ENCODE measurements around the gene KIF18B. TPM values are rescaled to one million over a fixed set of nuclear protein-coding genes. Genes with fewer than 3 reads are reported as not detected.

KIF18B gene
- total RNA-seq, 3 donors from 2014 or later = 0.15 to 0.64 TPM; not detected in 1

DNA sequence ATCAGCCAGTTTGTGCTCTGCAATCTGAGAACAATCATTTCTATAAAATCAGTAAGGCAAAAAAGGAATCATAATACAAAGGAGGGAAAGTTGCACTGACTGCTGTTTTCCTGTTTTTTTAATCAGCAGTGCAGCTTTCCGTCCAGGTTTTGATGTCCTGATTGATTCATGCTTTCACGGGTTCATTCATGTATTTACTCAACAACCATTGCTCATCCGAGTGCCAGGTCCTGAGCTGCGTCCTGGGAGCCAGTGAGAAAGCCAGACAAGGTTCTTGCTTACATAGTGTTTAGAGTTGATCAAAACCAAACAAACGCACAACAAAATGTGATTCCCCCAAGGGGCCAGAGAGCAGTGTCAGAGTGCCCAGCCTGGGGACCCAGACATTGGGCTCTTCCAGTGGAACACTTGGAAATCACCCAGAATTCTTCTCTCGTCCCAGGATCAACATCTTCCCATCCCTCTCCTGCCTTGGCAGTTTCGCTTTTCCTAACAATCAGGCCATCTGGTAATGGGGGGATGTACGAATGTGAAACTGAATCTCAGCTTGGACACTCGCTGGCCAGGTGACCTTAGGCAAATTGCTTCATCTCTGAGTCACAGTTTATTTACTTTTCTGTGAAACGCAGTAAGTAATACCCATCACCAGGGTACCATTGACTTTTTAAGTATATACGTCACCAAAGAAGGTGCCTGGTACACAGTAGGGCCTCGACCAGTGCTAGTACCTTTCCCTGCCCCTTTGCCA, 33.8 kb upstream of the KIF18B start:
- Histone ChIP-seq H3K4me1 (no peaks in the 10 kb centered on the region), H3K4me3 (peak overlapping the region in 2 of 3 donors; percentile 24 to 39), H3K36me3 (no peaks in the 10 kb centered on the region), H3K27me3 (no peaks in the 10 kb centered on the region), H3K27ac (peak overlapping the region; percentile 70 to 75), H3K9me3 (no peaks in the 10 kb centered on the region)
- TF ChIP-seq POLR2AphosphoS5 (IDR thresholded peaks at IDR 0.05) = no peak
- TF ChIP-seq POLR2A (IDR thresholded peaks at IDR 0.05) = no peak
- TF ChIP-seq, protein P1, sequence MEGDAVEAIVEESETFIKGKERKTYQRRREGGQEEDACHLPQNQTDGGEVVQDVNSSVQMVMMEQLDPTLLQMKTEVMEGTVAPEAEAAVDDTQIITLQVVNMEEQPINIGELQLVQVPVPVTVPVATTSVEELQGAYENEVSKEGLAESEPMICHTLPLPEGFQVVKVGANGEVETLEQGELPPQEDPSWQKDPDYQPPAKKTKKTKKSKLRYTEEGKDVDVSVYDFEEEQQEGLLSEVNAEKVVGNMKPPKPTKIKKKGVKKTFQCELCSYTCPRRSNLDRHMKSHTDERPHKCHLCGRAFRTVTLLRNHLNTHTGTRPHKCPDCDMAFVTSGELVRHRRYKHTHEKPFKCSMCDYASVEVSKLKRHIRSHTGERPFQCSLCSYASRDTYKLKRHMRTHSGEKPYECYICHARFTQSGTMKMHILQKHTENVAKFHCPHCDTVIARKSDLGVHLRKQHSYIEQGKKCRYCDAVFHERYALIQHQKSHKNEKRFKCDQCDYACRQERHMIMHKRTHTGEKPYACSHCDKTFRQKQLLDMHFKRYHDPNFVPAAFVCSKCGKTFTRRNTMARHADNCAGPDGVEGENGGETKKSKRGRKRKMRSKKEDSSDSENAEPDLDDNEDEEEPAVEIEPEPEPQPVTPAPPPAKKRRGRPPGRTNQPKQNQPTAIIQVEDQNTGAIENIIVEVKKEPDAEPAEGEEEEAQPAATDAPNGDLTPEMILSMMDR (IDR thresholded peaks at IDR 0.05) = no peak
- intact Hi-C loops (cut with DNase I; ENCODE audit: low total_unique reads) = no loop called here
- no peak for DNase-seq (ENCODE audit: low spot score in 2 of 2)

DNA sequence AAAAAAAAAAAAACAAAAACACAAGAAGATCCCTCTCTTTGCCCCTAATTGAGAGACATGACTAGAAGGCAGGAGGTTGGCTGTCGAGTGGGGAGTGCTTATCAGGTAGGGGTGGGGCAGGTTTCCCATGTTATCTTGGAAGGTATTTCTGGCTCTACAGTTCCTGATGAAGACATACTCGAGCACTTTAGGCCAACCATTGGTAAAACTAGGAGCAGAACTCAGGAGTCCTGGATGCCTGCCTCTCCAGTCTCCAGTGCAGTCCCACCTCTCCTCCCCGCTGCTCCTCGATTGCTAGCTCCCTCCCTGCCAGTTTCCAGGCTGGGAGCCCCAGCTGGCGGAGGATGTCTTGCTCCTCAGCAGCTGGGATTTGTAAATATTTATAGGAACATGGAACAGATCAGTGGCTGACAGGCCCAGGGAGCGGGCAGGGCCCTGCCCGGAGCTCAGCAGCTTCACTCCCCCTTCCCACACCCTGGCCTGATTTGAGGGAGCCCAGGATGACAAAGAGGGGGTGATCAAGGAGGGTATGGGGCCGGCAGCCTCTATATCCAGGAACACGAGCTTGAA, 31.9 kb upstream of the KIF18B start:
- Histone ChIP-seq H3K36me3 (no peaks in the 10 kb centered on the region), H3K4me1 (no peaks in the 10 kb centered on the region), H3K27ac (no peak overlapping the region), H3K4me3 (no peak overlapping the region), H3K9me3 (no peaks in the 10 kb centered on the region), H3K27me3 (no peaks in the 10 kb centered on the region)
- TF ChIP-seq, protein P1 (IDR thresholded peaks at IDR 0.05) = no peak
- no peak for DNase-seq (ENCODE audit: low spot score in 2 of 2)
- intact Hi-C loops (cut with DNase I; ENCODE audit: low total_unique reads) = no loop called here

DNA sequence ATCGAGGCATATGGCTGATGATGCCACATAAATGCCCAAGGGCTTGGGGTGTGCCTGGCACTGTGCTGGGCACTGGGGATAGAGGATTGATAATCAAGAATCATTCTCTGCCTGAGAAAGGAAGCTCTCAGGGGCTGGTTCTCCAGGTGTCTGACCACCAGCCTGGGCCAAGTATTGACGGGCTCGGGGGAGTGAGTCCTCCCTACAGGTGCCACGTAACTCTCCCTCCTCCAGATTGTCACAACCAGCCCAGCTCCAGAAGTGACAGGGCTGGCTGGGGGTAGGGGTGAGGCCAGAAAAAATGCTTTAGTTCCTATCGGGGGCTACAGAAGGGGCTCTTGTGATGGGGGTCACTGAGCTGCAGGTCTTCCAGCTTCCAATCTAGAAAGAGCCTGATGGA, 31.2 kb upstream of the KIF18B start:
- Histone ChIP-seq H3K27ac (no peak overlapping the region), H3K9me3 (no peaks in the 10 kb centered on the region), H3K27me3 (no peaks in the 10 kb centered on the region), H3K4me1 (no peaks in the 10 kb centered on the region), H3K4me3 (no peak overlapping the region), H3K36me3 (no peaks in the 10 kb centered on the region)
- intact Hi-C loops (cut with DNase I; ENCODE audit: low total_unique reads) = no loop called here
- no peak for DNase-seq (ENCODE audit: low spot score in 2 of 2)
- TF ChIP-seq POLR2AphosphoS5 (IDR thresholded peaks at IDR 0.05) = no peak
- TF ChIP-seq, protein P1 (IDR thresholded peaks at IDR 0.05) = no peak
- TF ChIP-seq POLR2A (IDR thresholded peaks at IDR 0.05) = no peak

DNA sequence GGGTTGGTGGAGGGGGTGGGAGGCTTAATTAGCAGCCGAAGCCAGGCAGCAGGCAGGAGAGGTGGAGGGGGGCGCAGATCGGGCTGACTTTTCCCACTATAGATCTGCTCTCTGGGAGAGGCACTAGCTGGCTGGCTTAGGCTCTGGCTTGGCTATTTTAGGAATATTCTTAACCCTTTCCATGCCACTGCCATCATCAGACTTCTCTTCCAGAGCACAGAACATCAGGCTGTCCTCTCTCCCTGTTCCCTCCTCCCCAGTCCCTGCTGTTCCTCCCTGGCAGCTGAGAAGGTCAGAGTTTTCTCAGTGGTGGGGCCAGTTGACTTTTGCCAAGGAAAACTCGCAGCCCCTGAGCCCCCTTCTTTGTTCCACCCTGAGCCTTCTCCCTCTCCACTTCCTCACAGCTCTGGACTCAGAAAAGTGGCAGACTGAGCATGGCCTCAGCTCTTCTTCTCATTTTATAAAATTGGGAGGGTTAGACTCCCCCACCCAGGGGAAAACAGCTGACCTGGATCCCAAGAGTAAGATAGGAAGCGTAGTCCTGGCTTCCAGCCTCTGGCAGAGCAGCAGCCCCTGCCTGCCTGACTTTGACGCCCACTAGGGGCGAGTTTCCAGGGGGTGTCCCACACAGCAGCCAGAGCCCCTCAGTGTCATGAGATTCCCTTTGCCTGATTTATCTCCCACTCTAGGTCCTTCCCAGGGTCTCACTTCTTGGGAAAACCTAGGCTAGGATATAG, 30.4 kb upstream of the KIF18B start:
- Histone ChIP-seq H3K9me3 (no peaks in the 10 kb centered on the region), H3K27ac (no peak overlapping the region), H3K36me3 (no peaks in the 10 kb centered on the region), H3K27me3 (no peaks in the 10 kb centered on the region), H3K4me3 (no peak overlapping the region), H3K4me1 (no peaks in the 10 kb centered on the region)
- DNase-seq (ENCODE audit: low spot score in 2 of 2) = no peak
- no peak for TF ChIP-seq POLR2A (IDR thresholded peaks at IDR 0.05)
- no peak for TF ChIP-seq POLR2AphosphoS5 (IDR thresholded peaks at IDR 0.05)
- TF ChIP-seq, protein P1 (IDR thresholded peaks at IDR 0.05) = no peak
- intact Hi-C loops (cut with DNase I; ENCODE audit: low total_unique reads) = no loop called here

DNA sequence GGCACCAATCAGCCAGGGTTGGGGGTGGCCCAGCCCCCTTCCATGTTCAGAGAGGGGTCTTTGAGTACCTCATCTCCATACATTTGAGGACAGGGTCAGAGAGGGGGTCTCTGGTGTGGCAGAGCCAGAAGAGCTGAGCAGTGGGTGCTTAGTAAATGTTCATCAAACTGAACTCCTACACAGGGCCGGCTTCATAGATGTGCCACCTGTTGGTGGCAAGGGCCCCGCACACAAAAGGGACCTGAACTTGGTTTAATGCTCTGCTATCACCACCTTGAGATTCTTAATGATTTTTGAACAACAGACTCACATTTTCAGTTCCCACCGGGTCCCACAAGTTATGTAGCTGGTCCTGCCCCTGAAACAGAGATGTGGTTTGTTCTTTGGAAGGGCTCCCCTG, 29.5 kb upstream of the KIF18B start:
- intact Hi-C loops (cut with DNase I; ENCODE audit: low total_unique reads) = no loop called here
- Histone ChIP-seq H3K27ac (no peak overlapping the region), H3K36me3 (no peaks in the 10 kb centered on the region), H3K27me3 (no peaks in the 10 kb centered on the region), H3K9me3 (no peaks in the 10 kb centered on the region), H3K4me1 (no peaks in the 10 kb centered on the region), H3K4me3 (no peak overlapping the region)
- TF ChIP-seq POLR2A (IDR thresholded peaks at IDR 0.05) = no peak
- TF ChIP-seq, protein P1 (IDR thresholded peaks at IDR 0.05) = no peak
- no peak for TF ChIP-seq POLR2AphosphoS5 (IDR thresholded peaks at IDR 0.05)
- no peak for DNase-seq (ENCODE audit: low spot score in 2 of 2)
